Lower leg skin (tissue), 4 donors: Measurements from ENCODE around the gene MT1M. TPM values are rescaled to one million over a fixed set of nuclear protein-coding genes. Genes with fewer than 3 reads are reported as not detected.
"Not testable (repeated sequence)": the region's sequence is repeated elsewhere in the genome, so short reads cannot be mapped to it uniquely, and the experiment has no call there.

Source experiments
- DNase-seq, 2 donors: peaks; one replicate each; pipeline ENCODE4 v3.0.0-alpha.2; 2019; ENCODE audit warnings: low spot score in 2 of 2
- H3K4me3 ChIP-seq: fragments of 200-600 bp; sonication (generic); 2 replicates; pipeline ENCODE4 v1.5.1; 2017; ENCODE audit warnings: mild to moderate bottlenecking, low read depth; ENCODE audit not compliant: poor library complexity, severe bottlenecking
- CTCF ChIP-seq, 3 donors: fragments of 450-650 bp; IDR thresholded peaks; one replicate each; pipeline ENCODE4 v1.5.1; 2016; ENCODE audit warnings: antibody characterized with exemption in 3 of 3, mild to moderate bottlenecking in 3 of 3, moderate library complexity in 2 of 3
- POLR2A ChIP-seq, 2 donors: fragments of 450-650 bp; IDR thresholded peaks; one replicate each; pipeline ENCODE4 v1.6.1; 2016 to 2017; ENCODE audit warnings: antibody characterized with exemption in 2 of 2, mild to moderate bottlenecking in 1 of 2, moderate library complexity in 1 of 2
- WGBS, 2 donors: methylation state at CpG; one replicate each; pipeline ENCODE4 v1.1.5; 2018; 5-methylcytosine and 5-hydroxymethylcytosine counted together
- intact Hi-C: fragments of 100-400 bp; cut with DNase I; formaldehyde crosslinking; loops from one replicate; pipeline ENCODE4 v1.15.0; 2023; ENCODE audit warnings: low total_unique reads
- total RNA-seq, 4 donors: library from RNA; depleted of rRNA; stranded (reverse); fragments of >200 nt; gene quantifications; one replicate each; pipeline ENCODE4 v1.1.0, GENCODE V29; 2016

Gene MT1M
- total RNA-seq, 4 donors from 2014 or later = 14.1 to 29.7 (median 17.1) TPM

GRCh38 chr16:56669840-56670619 lies 37.6 kb downstream of the MT1M start:
- intact Hi-C loops = loop anchor here (10.0 kb wide), 1 partner anchor 125 kb away; no protein-coding TSS in a partner anchor
- TF ChIP-seq POLR2A (IDR thresholded peaks at IDR 0.05) = no peak
- no peak for TF ChIP-seq CTCF (IDR thresholded peaks at IDR 0.05)
- H3K4me3 ChIP-seq = no peak overlapping the region
- WGBS, 2 donors = 41 to 49% methylated on average over 18 to 19 of the region's 19 CpGs
- DNase-seq = no peak

GRCh38 chr16:56670620-56670934 lies 38.1 kb downstream of the MT1M start:
- intact Hi-C loops = loop anchor here (10.0 kb wide), 1 partner anchor 124 kb away; no protein-coding TSS in a partner anchor
- 86 to 96% methylated on average over 2 of the region's 2 CpGs for WGBS, 2 donors
- peak in 1 of 2 donors; percentile 73 for DNase-seq
- TF ChIP-seq CTCF (IDR thresholded peaks at IDR 0.05) (no peak), POLR2A (IDR thresholded peaks at IDR 0.05) (no peak)
- no peak overlapping the region for H3K4me3 ChIP-seq

GRCh38 chr16:56671691-56672090 lies 39.2 kb downstream of the MT1M start:
- intact Hi-C loops = loop anchor here (10.0 kb wide), 1 partner anchor 123 kb away; no protein-coding TSS in a partner anchor
- 52 to 66% methylated on average over 2 of the region's 2 CpGs for WGBS, 2 donors
- DNase-seq, H3K4me3 ChIP-seq: not testable (repeated sequence)

GRCh38 chr16:56672171-56672570 lies 39.7 kb downstream of the MT1M start:
- intact Hi-C loops = loop anchor here (10.0 kb wide), 1 partner anchor 123 kb away; no protein-coding TSS in a partner anchor
- 77 to 88% methylated on average over 3 of the region's 3 CpGs for WGBS, 2 donors
- DNase-seq, H3K4me3 ChIP-seq: not testable (repeated sequence)

GRCh38 chr16:56672761-56673536 lies 40.5 kb downstream of the MT1M start:
- intact Hi-C loops = loop anchor here (10.0 kb wide), 1 partner anchor 122 kb away; no protein-coding TSS in a partner anchor
- DNase-seq = no peak
- no peak overlapping the region for H3K4me3 ChIP-seq
- no peak for TF ChIP-seq CTCF (IDR thresholded peaks at IDR 0.05)
- TF ChIP-seq POLR2A (IDR thresholded peaks at IDR 0.05) = no peak
- 82 to 83% methylated on average over 11 of the region's 11 CpGs for WGBS, 2 donors

- intact Hi-C loops = loop anchor here (10.0 kb wide), 1 partner anchor 121 kb away; no protein-coding TSS in a partner anchor
- 37 to 43% methylated on average over 12 of the region's 12 CpGs for WGBS, 2 donors
- H3K4me3 ChIP-seq = no peak overlapping the region
- TF ChIP-seq POLR2A (IDR thresholded peaks at IDR 0.05) (no peak), CTCF (IDR thresholded peaks at IDR 0.05) (no peak)
- no peak for DNase-seq
These were observed 41.5 kb downstream of the MT1M start for GRCh38 chr16:56673921-56674320.

- WGBS, 2 donors = 78 to 81% methylated on average over 6 of the region's 6 CpGs
- not testable (repeated sequence) for DNase-seq, H3K4me3 ChIP-seq
- intact Hi-C loops = loop anchor here (10.0 kb wide), 1 partner anchor 120 kb away; no protein-coding TSS in a partner anchor
These were observed 42.1 kb downstream of the MT1M start for GRCh38 chr16:56674570-56674969.
